Osteocyte (in vitro differentiated cells): ENCODE data around the gene SV2B. TPM values are rescaled to one million over a fixed set of nuclear protein-coding genes. Genes with fewer than 3 reads are reported as not detected.

Experiments
- DNase-seq: peaks from one replicate; pipeline ENCODE4 v3.0.0; 2021; ENCODE audit warnings: mixed read lengths; ENCODE audit not compliant: unreplicated experiment; ENCODE audit errors: extremely low spot score
- H3K27ac Mint-ChIP-seq: one replicate; pipeline ENCODE4 v1.8.0; 2021; ENCODE audit warnings: mild to moderate bottlenecking, mixed read lengths; ENCODE audit not compliant: unreplicated experiment
- H3K27me3 Mint-ChIP-seq: one replicate; pipeline ENCODE4 v1.8.0; 2021; ENCODE audit warnings: mixed read lengths; ENCODE audit not compliant: unreplicated experiment
- H3K36me3 Mint-ChIP-seq: one replicate; pipeline ENCODE4 v1.8.0; 2021; ENCODE audit warnings: mixed read lengths; ENCODE audit not compliant: unreplicated experiment
- H3K4me1 Mint-ChIP-seq: one replicate; pipeline ENCODE4 v1.8.0; 2021; ENCODE audit warnings: mixed read lengths; ENCODE audit not compliant: unreplicated experiment
- H3K4me3 Mint-ChIP-seq: one replicate; pipeline ENCODE4 v1.8.0; 2021; ENCODE audit warnings: mild to moderate bottlenecking, moderate library complexity, mixed read lengths; ENCODE audit not compliant: unreplicated experiment
- H3K9me3 Mint-ChIP-seq: one replicate; pipeline ENCODE4 v1.8.0; 2021; ENCODE audit warnings: mixed read lengths; ENCODE audit not compliant: unreplicated experiment
- total RNA-seq: library from RNA; stranded (reverse); gene quantifications from 2 replicates; pipeline ENCODE4 v1.2.1, GENCODE V29; 2021
- TF ChIP-seq, protein P1 (sequence below): fragments of 200-600 bp; sonication (generic); IDR thresholded peaks from 2 replicates; pipeline ENCODE4 v1.5.0; 2021; ENCODE audit warnings: antibody characterized with exemption, mild to moderate bottlenecking, moderate library complexity

The SV2B gene
- total RNA-seq, 1 donor from 2014 or later, result not detected

- no peak for DNase-seq
- Mint-ChIP-seq H3K4me1 (no peaks in the 10 kb centered on the region), H3K27ac (no peak overlapping the region), H3K36me3 (no peaks in the 10 kb centered on the region), H3K27me3 (peaks cover 36% of the 10 kb centered on the region), H3K9me3 (no peaks in the 10 kb centered on the region), H3K4me3 (no peak overlapping the region)
- TF ChIP-seq, protein P1, sequence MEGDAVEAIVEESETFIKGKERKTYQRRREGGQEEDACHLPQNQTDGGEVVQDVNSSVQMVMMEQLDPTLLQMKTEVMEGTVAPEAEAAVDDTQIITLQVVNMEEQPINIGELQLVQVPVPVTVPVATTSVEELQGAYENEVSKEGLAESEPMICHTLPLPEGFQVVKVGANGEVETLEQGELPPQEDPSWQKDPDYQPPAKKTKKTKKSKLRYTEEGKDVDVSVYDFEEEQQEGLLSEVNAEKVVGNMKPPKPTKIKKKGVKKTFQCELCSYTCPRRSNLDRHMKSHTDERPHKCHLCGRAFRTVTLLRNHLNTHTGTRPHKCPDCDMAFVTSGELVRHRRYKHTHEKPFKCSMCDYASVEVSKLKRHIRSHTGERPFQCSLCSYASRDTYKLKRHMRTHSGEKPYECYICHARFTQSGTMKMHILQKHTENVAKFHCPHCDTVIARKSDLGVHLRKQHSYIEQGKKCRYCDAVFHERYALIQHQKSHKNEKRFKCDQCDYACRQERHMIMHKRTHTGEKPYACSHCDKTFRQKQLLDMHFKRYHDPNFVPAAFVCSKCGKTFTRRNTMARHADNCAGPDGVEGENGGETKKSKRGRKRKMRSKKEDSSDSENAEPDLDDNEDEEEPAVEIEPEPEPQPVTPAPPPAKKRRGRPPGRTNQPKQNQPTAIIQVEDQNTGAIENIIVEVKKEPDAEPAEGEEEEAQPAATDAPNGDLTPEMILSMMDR, result no peak
These were observed 204.7 kb downstream of the SV2B start for GRCh38 chr15:91304786-91305185.

DNA sequence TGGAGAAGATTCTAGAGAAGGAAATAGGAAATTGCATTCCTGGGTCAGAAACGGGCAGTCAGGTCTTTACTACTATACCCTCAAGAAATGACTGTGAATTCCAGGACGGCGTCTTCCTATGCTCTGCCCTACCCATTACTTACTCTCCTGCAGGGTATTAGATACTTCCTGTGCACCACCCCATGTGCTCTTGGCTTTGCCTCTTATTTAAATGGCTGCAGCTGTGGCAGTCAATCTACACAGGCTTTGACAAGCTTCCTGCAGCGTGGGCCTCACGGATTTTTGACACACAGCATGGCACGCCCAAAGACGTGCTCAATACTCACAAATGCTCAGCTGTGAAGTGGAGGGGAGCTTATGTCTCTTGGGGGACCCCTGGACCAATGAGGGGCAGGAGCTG, 206.1 kb downstream of the SV2B start:
- TF ChIP-seq, protein P1, result no peak
- H3K9me3 Mint-ChIP-seq, result no peaks in the 10 kb centered on the region
- H3K27ac Mint-ChIP-seq, result no peak overlapping the region
- peaks cover 29% of the 10 kb centered on the region for H3K27me3 Mint-ChIP-seq
- DNase-seq, result no peak
- H3K4me1 Mint-ChIP-seq, result no peaks in the 10 kb centered on the region
- H3K36me3 Mint-ChIP-seq, result no peaks in the 10 kb centered on the region
- H3K4me3 Mint-ChIP-seq, result no peak overlapping the region

DNA sequence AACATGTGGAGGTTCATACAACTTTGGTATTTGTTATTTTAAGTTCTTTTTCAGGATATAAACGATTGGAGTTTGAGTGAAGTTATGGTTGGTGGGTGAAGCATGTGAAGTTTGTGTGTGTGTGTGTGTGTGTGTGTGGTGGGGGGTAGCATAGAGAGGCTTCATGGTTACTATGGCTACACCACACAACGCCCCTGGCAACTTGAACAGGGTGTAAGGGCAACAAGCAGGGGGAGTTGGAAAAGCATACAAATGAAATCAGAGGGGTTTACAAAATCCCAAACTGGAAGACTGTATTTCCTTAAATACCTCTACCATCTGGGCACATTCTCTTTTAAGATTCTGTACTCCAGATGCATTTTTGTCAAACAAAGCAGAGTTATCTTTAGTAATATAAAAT, 207.5 kb downstream of the SV2B start:
- Mint-ChIP-seq H3K9me3 (no peaks in the 10 kb centered on the region), H3K27me3 (peaks cover 26% of the 10 kb centered on the region), H3K4me1 (no peaks in the 10 kb centered on the region), H3K36me3 (no peaks in the 10 kb centered on the region), H3K27ac (no peak overlapping the region), H3K4me3 (no peak overlapping the region)
- TF ChIP-seq, protein P1, result no peak
- no peak for DNase-seq

GRCh38 chr15:91308199-91308598, 208.1 kb downstream of the SV2B start:
- TF ChIP-seq, protein P1, result no peak
- no peaks in the 10 kb centered on the region for H3K9me3 Mint-ChIP-seq

DNA sequence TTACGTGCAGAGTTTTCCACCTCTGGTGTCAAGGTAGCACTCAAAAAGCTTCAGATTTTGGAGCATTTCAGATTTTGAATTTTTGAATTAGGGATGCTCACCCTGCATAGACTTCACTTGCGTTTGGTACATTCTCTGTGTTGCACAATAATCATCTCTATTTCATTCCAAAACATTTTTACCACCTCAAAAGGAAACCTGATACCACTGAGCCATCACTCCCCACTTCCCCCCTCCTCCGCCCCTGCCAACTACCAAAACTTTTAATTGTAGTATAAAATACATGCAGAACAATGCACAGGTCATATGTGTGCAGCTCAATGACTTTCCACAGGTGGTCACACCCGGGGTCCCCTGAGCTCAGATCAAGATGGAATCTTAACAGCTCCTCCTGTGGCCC, 208.8 kb downstream of the SV2B start:
- no peak overlapping the region for H3K27ac Mint-ChIP-seq
- H3K4me1 Mint-ChIP-seq, result no peaks in the 10 kb centered on the region
- no peak overlapping the region for H3K4me3 Mint-ChIP-seq
- H3K36me3 Mint-ChIP-seq, result no peaks in the 10 kb centered on the region
- no peaks in the 10 kb centered on the region for H3K9me3 Mint-ChIP-seq
- H3K27me3 Mint-ChIP-seq, result peaks cover 21% of the 10 kb centered on the region
- TF ChIP-seq, protein P1, result no peak
- DNase-seq, result no peak

More at GRCh38 chr15:91308199-91308598, 208.1 kb downstream of the SV2B start:
- Mint-ChIP-seq H3K4me1 (no peaks in the 10 kb centered on the region), H3K27ac (no peak overlapping the region), H3K36me3 (no peaks in the 10 kb centered on the region), H3K4me3 (no peak overlapping the region), H3K27me3 (peaks cover 26% of the 10 kb centered on the region)
- no peak for DNase-seq
